ENCODE results near the gene RIT2. TPM values are rescaled to one million over a fixed set of nuclear protein-coding genes. Genes with fewer than 3 reads are reported as not detected.

The RIT2 gene
- total RNA-seq, 4 donors from 2014 or later: not detected

DNA sequence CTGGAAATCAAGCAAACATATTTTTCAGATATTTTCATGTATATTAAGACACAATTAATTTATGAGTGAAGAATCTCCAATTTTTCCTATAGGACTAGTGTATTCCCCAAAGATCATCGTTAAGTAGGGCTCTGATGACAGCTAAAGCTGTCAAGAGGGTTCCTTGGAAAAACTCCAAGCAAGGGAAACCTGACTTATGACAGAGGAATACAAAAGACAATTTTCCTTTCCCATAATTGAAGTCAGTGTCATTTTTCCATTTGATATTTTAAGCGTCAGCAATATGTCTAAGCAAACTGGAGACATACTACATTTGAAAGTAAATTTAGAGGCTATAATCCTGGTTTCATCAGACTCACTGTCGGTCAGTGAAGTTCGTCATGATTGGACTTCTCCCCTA, 36.1 kb downstream of the RIT2 start:
- H3K4me3 ChIP-seq (ENCODE audit: low read depth, poor library complexity, severe bottlenecking): no peak overlapping the region
- no peak for DNase-seq (ENCODE audit: low spot score in 2 of 2)
- no peak for TF ChIP-seq CTCF (IDR thresholded peaks at IDR 0.05)
- TF ChIP-seq POLR2A (IDR thresholded peaks at IDR 0.05): no peak
- intact Hi-C loops (cut with DNase I; ENCODE audit: low total_unique reads): no loop called here
- WGBS, 2 donors: 79 to 80% methylated on average over 4 of the region's 4 CpGs

- DNase-seq (ENCODE audit: low spot score in 2 of 2): no peak
- intact Hi-C loops (cut with DNase I; ENCODE audit: low total_unique reads): no loop called here
- no peak for TF ChIP-seq POLR2A (IDR thresholded peaks at IDR 0.05)
- H3K4me3 ChIP-seq (ENCODE audit: low read depth, poor library complexity, severe bottlenecking): no peak overlapping the region
- 51 to 59% methylated on average over 7 of the region's 7 CpGs for WGBS, 2 donors
These were observed 36.9 kb downstream of the RIT2 start for GRCh38 chr18:43078478-43079092.

GRCh38 chr18:43077510-43078308, 37.8 kb downstream of the RIT2 start:
- no peak overlapping the region for H3K4me3 ChIP-seq (ENCODE audit: low read depth, poor library complexity, severe bottlenecking)
- intact Hi-C loops (cut with DNase I; ENCODE audit: low total_unique reads): no loop called here
- DNase-seq (ENCODE audit: low spot score in 2 of 2): no peak
- TF ChIP-seq POLR2A (IDR thresholded peaks at IDR 0.05) (no peak), CTCF (IDR thresholded peaks at IDR 0.05) (no peak)
- 54 to 75% methylated on average over 5 of the region's 5 CpGs for WGBS, 2 donors

GRCh38 chr18:43073771-43074170, 41.7 kb downstream of the RIT2 start:
- WGBS, 2 donors: 97 to 100% methylated on average over 1 of the region's 1 CpG
- intact Hi-C loops (cut with DNase I; ENCODE audit: low total_unique reads): no loop called here
- no peak overlapping the region for H3K4me3 ChIP-seq (ENCODE audit: low read depth, poor library complexity, severe bottlenecking)
- TF ChIP-seq POLR2A (IDR thresholded peaks at IDR 0.05) (no peak), CTCF (IDR thresholded peaks at IDR 0.05) (no peak)
- DNase-seq (ENCODE audit: low spot score in 2 of 2): no peak

GRCh38 chr18:43068781-43069180, 46.7 kb downstream of the RIT2 start:
- intact Hi-C loops (cut with DNase I; ENCODE audit: low total_unique reads): no loop called here
- H3K4me3 ChIP-seq (ENCODE audit: low read depth, poor library complexity, severe bottlenecking): no peak overlapping the region
- TF ChIP-seq POLR2A (IDR thresholded peaks at IDR 0.05): no peak
- TF ChIP-seq CTCF (IDR thresholded peaks at IDR 0.05): no peak
- DNase-seq (ENCODE audit: low spot score in 2 of 2): no peak
- WGBS, 2 donors: 30 to 52% methylated on average over 4 of the region's 4 CpGs

DNA sequence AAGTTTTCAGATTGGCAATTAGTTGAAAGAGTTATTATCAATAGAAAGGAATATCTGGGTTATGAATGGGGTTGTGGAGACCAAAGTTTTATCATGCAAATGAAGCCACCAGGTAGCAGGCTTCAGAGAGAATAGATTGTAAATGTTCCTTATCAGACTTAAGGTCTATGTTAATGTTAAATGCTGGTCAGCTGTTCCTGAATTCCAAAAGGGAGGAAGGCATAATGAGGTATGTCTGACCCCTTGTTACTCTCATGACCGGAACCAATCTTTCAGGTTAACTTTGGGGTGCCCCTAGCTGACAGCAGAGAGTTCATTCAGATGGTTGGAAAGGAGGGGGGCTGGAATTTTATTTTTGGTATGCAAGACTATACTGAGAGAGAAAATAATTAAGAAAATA, 47.9 kb downstream of the RIT2 start:
- H3K4me3 ChIP-seq (ENCODE audit: low read depth, poor library complexity, severe bottlenecking): no peak overlapping the region
- no peak for DNase-seq (ENCODE audit: low spot score in 2 of 2)
- TF ChIP-seq CTCF (IDR thresholded peaks at IDR 0.05): no peak
- TF ChIP-seq POLR2A (IDR thresholded peaks at IDR 0.05): no peak
- 90 to 95% methylated on average over 1 of the region's 1 CpG for WGBS, 2 donors
- intact Hi-C loops (cut with DNase I; ENCODE audit: low total_unique reads): no loop called here
